Fibroblast of mammary gland (primary cell): Measurements from ENCODE around the gene LRMDA.

ENCODE experiments used
- DNase-seq: peaks from one replicate; pipeline ENCODE4 v3.0.0-alpha.2; 2010; ENCODE audit warnings: low read depth
- H3K4me3 ChIP-seq: 2 replicates; pipeline ENCODE4 v1.5.1; 2011; ENCODE audit warnings: low read depth, mild to moderate bottlenecking, low read length, moderate library complexity; ENCODE audit not compliant: control insufficient read depth
- CTCF ChIP-seq: conservative IDR thresholded peaks from 2 replicates; pipeline ENCODE4 v1.5.1; 2011; ENCODE audit warnings: low read depth, low read length, inconsistent platforms; ENCODE audit not compliant: control insufficient read depth, insufficient read depth

Gene LRMDA

GRCh38 chr10:76481178-76481577 is 1049.8 kb downstream of the LRMDA start:
- DNase-seq, result no peak
- TF ChIP-seq CTCF, result no peak
- H3K4me3 ChIP-seq, result no peak overlapping the region

GRCh38 chr10:76487582-76487981 is 1056.2 kb downstream of the LRMDA start:
- no peak for DNase-seq
- TF ChIP-seq CTCF, result no peak
- H3K4me3 ChIP-seq, result no peak overlapping the region

- no peak for TF ChIP-seq CTCF
- no peak for DNase-seq
- no peak overlapping the region for H3K4me3 ChIP-seq
These were observed 1057.2 kb downstream of the LRMDA start for GRCh38 chr10:76488602-76489001.

GRCh38 chr10:76491216-76491615 is 1059.8 kb downstream of the LRMDA start:
- TF ChIP-seq CTCF, result no peak
- H3K4me3 ChIP-seq, result no peak overlapping the region
- no peak for DNase-seq

- TF ChIP-seq CTCF, result no peak
- H3K4me3 ChIP-seq, result no peak overlapping the region
- peak; percentile 86 for DNase-seq
These were observed 1060.6 kb downstream of the LRMDA start for GRCh38 chr10:76492026-76492425.

- no peak for DNase-seq
- H3K4me3 ChIP-seq, result no peak overlapping the region
- TF ChIP-seq CTCF, result no peak
These were observed 1061.5 kb downstream of the LRMDA start for GRCh38 chr10:76492678-76493472.

- TF ChIP-seq CTCF, result no peak
- no peak for DNase-seq
- no peak overlapping the region for H3K4me3 ChIP-seq
These were observed 1066.2 kb downstream of the LRMDA start for GRCh38 chr10:76497666-76498065.
